Measurements from ENCODE around the gene UCKL1. TPM values are rescaled to one million over a fixed set of nuclear protein-coding genes. Genes with fewer than 3 reads are reported as not detected.

UCKL1 gene
- total RNA-seq, 1 donor from 2014 or later = 28.9 TPM

GRCh38 chr20:63892402-63892801 is 63.8 kb downstream of the UCKL1 start:
- no peak for DNase-seq (ENCODE audit: low read depth, low spot score)

GRCh38 chr20:63891061-63892002 is 64.9 kb downstream of the UCKL1 start:
- DNase-seq (ENCODE audit: low read depth, low spot score) = no peak

- DNase-seq (ENCODE audit: low read depth, low spot score) = no peak
These were observed 65.6 kb downstream of the UCKL1 start for GRCh38 chr20:63890616-63891015.

GRCh38 chr20:63890201-63890576 is 66.0 kb downstream of the UCKL1 start:
- no peak for DNase-seq (ENCODE audit: low read depth, low spot score)

Other genes with a start within 250 kb of the UCKL1 start
- gene ARFRP1, start 248.4 kb downstream of the UCKL1 start, total RNA-seq = 37.7 and 49.0 TPM in 2 replicates
- gene ZGPAT, start 248.4 kb downstream of the UCKL1 start, total RNA-seq = 21.2 and 30.6 TPM in 2 replicates
- 1.6 and 2.8 TPM in 2 replicates for gene LIME1, start 219.8 kb downstream of the UCKL1 start, total RNA-seq
- gene SLC2A4RG, start 216.6 kb downstream of the UCKL1 start, total RNA-seq = 14.1 and 14.5 TPM in 2 replicates
- 7.2 and 13.0 TPM in 2 replicates for gene ZBTB46, start 125.2 kb downstream of the UCKL1 start, total RNA-seq
- not detected in 2 replicates for gene ABHD16B, start 94.9 kb downstream of the UCKL1 start, total RNA-seq
- gene TPD52L2, start 91.1 kb downstream of the UCKL1 start, total RNA-seq = 139 and 153 TPM in 2 replicates
- gene DNAJC5, start 61.3 kb downstream of the UCKL1 start, total RNA-seq = 106 and 113 TPM in 2 replicates
- 11.7 and 13.1 TPM in 2 replicates for gene ZNF512B, start 13.5 kb upstream of the UCKL1 start, total RNA-seq
- gene SAMD10, start 23.2 kb upstream of the UCKL1 start, total RNA-seq = 1.5 and 2.5 TPM in 2 replicates
- gene PRPF6, start 24.7 kb upstream of the UCKL1 start, total RNA-seq = 71.7 and 83.0 TPM in 2 replicates
- gene C20orf204, start 79.8 kb upstream of the UCKL1 start, total RNA-seq = 1.7 and 1.9 TPM in 2 replicates
- gene SOX18, start 93.2 kb upstream of the UCKL1 start, total RNA-seq = 11.1 and 27.3 TPM in 2 replicates
- gene TCEA2, start 106.8 kb upstream of the UCKL1 start, total RNA-seq = 18.0 and 27.8 TPM in 2 replicates
- 19.1 and 22.2 TPM in 2 replicates for gene RGS19, start 123.1 kb upstream of the UCKL1 start, total RNA-seq
- 2.0 and 2.6 TPM in 2 replicates for gene OPRL1, start 123.7 kb upstream of the UCKL1 start, total RNA-seq
- gene LKAAEAR1, start 128.0 kb upstream of the UCKL1 start, total RNA-seq = not detected in 2 replicates
- not detected in 2 replicates for gene NPBWR2, start 151.1 kb upstream of the UCKL1 start, total RNA-seq
- not detected in 2 replicates for gene MYT1, start 208.0 kb upstream of the UCKL1 start, total RNA-seq